K562 (cell line): ENCODE measurements around the gene PMEPA1. TPM values are rescaled to one million over a fixed set of nuclear protein-coding genes. Genes with fewer than 3 reads are reported as not detected.

Source experiments
- ATAC-seq: fragments of 200-7000 bp; cut with Tn5 transposase; 3 replicates; pipeline ENCODE4 v1.9.1; 2020; ENCODE audit warnings: moderate library complexity
- BruUV-seq: library from RNA; stranded (reverse); fragments of 400-500 nt; replicated peaks from 2 replicates; lab custom pipeline; 2021; lab: Mats Ljungman, UMichigan
- CTCF ChIA-PET: fragments of 300-600 bp; formaldehyde crosslinking; extraction: SDS; loops from one replicate; lab custom pipeline; 2021; ENCODE audit warnings: low intra/inter-chr PET ratio; lab: Yijun Ruan, JAX
- POLR2A ChIA-PET: fragments of 300-600, 350-650 bp; sonication (Branson Sonifier 250); formaldehyde crosslinking; extraction: SDS; loops from one replicate; lab custom pipeline; 2021; ENCODE audit warnings: antibody characterized with exemption, inconsistent platforms; lab: Yijun Ruan, JAX
- DNase-seq, 4 experiments: peaks; one replicate each; pipeline versions ENCODE4 v3.0.0 to v3.0.0-alpha.2; 2011 to 2018; ENCODE audit warnings: low spot score in 3 of 4, mixed read lengths in 3 of 4; ENCODE audit errors: extremely low read depth in 1 of 4
- FAIRE-seq: peaks from 2 replicates; lab custom pipeline; 2011; peaks lifted over from hg19 to GRCh38; lab: Jason Lieb, UNC
- H2AFZ ChIP-seq: 2 replicates; pipeline ENCODE4 v1.6.0; 2011; ENCODE audit warnings: low read depth, low read length, control low read depth, inconsistent platforms
- H3K27ac ChIP-seq: fragments of 200-600 bp; 3 replicates; pipeline ENCODE4 v1.8.0; 2011; ENCODE audit warnings: low read depth, mild to moderate bottlenecking, control low read depth, inconsistent platforms, low read length, moderate library complexity, mixed read lengths; ENCODE audit errors: extremely low read depth
- H3K27me3 ChIP-seq, 2 experiments: fragments of 300-600 bp in 1 of 2; 2 replicates in 1 of 2; 3 replicates in 1 of 2; pipeline versions ENCODE4 v1.6.0 to v1.8.0; 2011; ENCODE audit warnings: inconsistent platforms in 2 of 2, low read length in 2 of 2, mild to moderate bottlenecking in 1 of 2, mixed read lengths in 1 of 2, moderate library complexity in 1 of 2; ENCODE audit not compliant: control insufficient read depth in 2 of 2, insufficient read depth in 2 of 2
- H3K36me3 ChIP-seq: fragments of 300-600 bp; 3 replicates; pipeline ENCODE4 v1.8.0; 2011; ENCODE audit warnings: mild to moderate bottlenecking, low read length, inconsistent platforms; ENCODE audit not compliant: control insufficient read depth, insufficient read depth
- H3K4me1 ChIP-seq, 2 experiments: fragments of 200-600 bp in 1 of 2; replicated peaks in 1 of 2; 2 replicates in 1 of 2; 3 replicates in 1 of 2; pipeline versions ENCODE4 v1.5.1 to v1.8.0; 2011; ENCODE audit warnings: inconsistent platforms in 2 of 2, low read length in 2 of 2, mild to moderate bottlenecking in 1 of 2, mixed read lengths in 1 of 2, moderate library complexity in 1 of 2; ENCODE audit not compliant: control insufficient read depth in 2 of 2, insufficient read depth in 2 of 2
- H3K4me2 ChIP-seq: 2 replicates; pipeline ENCODE4 v1.6.1; 2011; ENCODE audit warnings: low read length, control low read depth, inconsistent platforms, mixed read lengths; ENCODE audit not compliant: insufficient read depth
- H3K4me3 ChIP-seq: fragments of 200-600 bp; sonication (generic), shearing (Covaris generic); 2 replicates; pipeline ENCODE4 v1.5.1; 2016; ENCODE audit warnings: control low read depth, inconsistent platforms
- H3K79me2 ChIP-seq: fragments of 200-600 bp; 3 replicates; pipeline ENCODE4 v1.8.0; 2011; ENCODE audit warnings: low read length, inconsistent platforms; ENCODE audit not compliant: control insufficient read depth, insufficient read depth
- H3K9ac ChIP-seq, 2 experiments: 2 replicates each; pipeline versions ENCODE4 v1.6.0 to v1.6.1; 2011; ENCODE audit warnings: low read depth in 2 of 2, low read length in 2 of 2, control low read depth in 1 of 2, inconsistent platforms in 1 of 2, mild to moderate bottlenecking in 1 of 2, mixed read lengths in 1 of 2; ENCODE audit not compliant: insufficient read depth in 1 of 2
- H3K9me1 ChIP-seq: one replicate; pipeline ENCODE4 v1.6.0; 2011; ENCODE audit warnings: inconsistent platforms, mild to moderate bottlenecking, low read length, moderate library complexity; ENCODE audit not compliant: control insufficient read depth, insufficient read depth
- H3K9me3 ChIP-seq: replicated peaks from 2 replicates; pipeline ENCODE4 v1.5.1; 2011; ENCODE audit warnings: low read depth, low read length, inconsistent platforms; ENCODE audit not compliant: control insufficient read depth, insufficient read depth
- H4K20me1 ChIP-seq: replicated peaks from 2 replicates; pipeline ENCODE4 v1.6.1; 2011; ENCODE audit warnings: low read length, inconsistent platforms, mixed read lengths; ENCODE audit not compliant: control insufficient read depth, insufficient read depth
- MITF ChIP-seq: IDR thresholded peaks from 2 replicates; pipeline ENCODE4 v1.6.1; 2014; ENCODE audit warnings: antibody characterized with exemption
- ZBTB11 ChIP-seq, 3 experiments: fragments of 200-800 bp in 1 of 3; fragments of 250-450 bp in 1 of 3; fragments of 450-650 bp in 1 of 3; sonication (Bioruptor Pico) in 1 of 3; sonication (Bioruptor generic) in 1 of 3; formaldehyde crosslinking in 1 of 3; IDR thresholded peaks; 2 replicates each; pipeline versions ENCODE4 v1.6.1 to v1.8.0; 2016 to 2022; ENCODE audit warnings: mild to moderate bottlenecking in 2 of 3, missing genetic modification characterization in 2 of 3, missing compliant biosample characterization in 1 of 3, moderate library complexity in 1 of 3
- WGBS: fragments of 100-300 bp; shearing (Covaris generic); methylation state at CpG from one replicate; pipeline ENCODE4 v1.1.6; 2016; ENCODE audit warnings: low coverage, mixed read lengths; ENCODE audit not compliant: insufficient coverage; ENCODE audit errors: missing lambda C conversion rate; 5-methylcytosine and 5-hydroxymethylcytosine counted together
- in situ Hi-C: fragments of 300-500 bp; cut with MboI; formaldehyde crosslinking; loops from 4 replicates; pipeline ENCODE4 v1.15.0; 2018; ENCODE audit warnings: inconsistent platforms, mixed read lengths
- intact Hi-C: fragments of 100-400 bp; cut with micrococcal nuclease; formaldehyde crosslinking; loops from 2 replicates; pipeline ENCODE4 v1.14.2; 2022
- polyA plus RNA-seq, 8 experiments: library from polyadenylated mRNA; depleted of rRNA in 4 of 8; stranded (reverse) in 5 of 8; unstranded in 3 of 8; fragments of >200 nt; fragmentation: Nextera tagmentation in 2 of 8; fragmentation: Illumina TruSeq in 1 of 8; extraction: Ambion mirVana in 2 of 8; extraction: Trizol in 1 of 8; gene quantifications; 2 replicates each; pipeline versions ENCODE4 v1.2.1 to v1.2.3, GENCODE V29; 2011 to 2014; ENCODE audit warnings: inconsistent platforms in 1 of 8, missing spikeins in 1 of 8
- total RNA-seq, 7 experiments: library from RNA; depleted of rRNA in 6 of 7; stranded (reverse); fragments of >200 nt in 6 of 7; fragmentation: Illumina TruSeq in 2 of 7; extraction: Trizol in 2 of 7; gene quantifications; 2 replicates each; pipeline versions ENCODE4 v1.2.1 to v1.2.3, GENCODE V29; 2011 to 2021; ENCODE audit warnings: low replicate concordance in 1 of 7

Gene PMEPA1
- total and polyA plus RNA-seq, 9 of the 15 experiments (the other 6 are each of a cell fraction or from before 2014, with no cell fraction given): 0.16 TPM; not detected in 8

GRCh38 chr20:57707849-57708693 lies 1.7 kb downstream of the PMEPA1 start:
- H4K20me1 ChIP-seq: peaks cover 15% of the 10 kb centered on the region
- H3K9ac ChIP-seq: no peak overlapping the region
- no peak overlapping the region for H3K4me2 ChIP-seq
- 13% methylated on average over 23 of the region's 23 CpGs for WGBS
- H2AFZ ChIP-seq: no peak overlapping the region
- H3K4me1 ChIP-seq: peaks cover 0 to 21% of the 10 kb centered on the region in 2 experiments; a peak in 2 of 5 replicates
- ChIA-PET CTCF (no interaction called here), POLR2A (interaction anchor here (0.6 to 0.9 kb wide), 2 partner anchors 12 to 47 kb away, joined by 3 read pairs; no protein-coding TSS in a partner anchor)
- no peak for DNase-seq
- H3K4me3 ChIP-seq: no peak overlapping the region
- no TSS peak for BruUV-seq
- H3K9me3 ChIP-seq: no peaks in the 10 kb centered on the region
- no peaks in the 10 kb centered on the region for H3K36me3 ChIP-seq
- H3K27me3 ChIP-seq: peaks cover 56 to 84% of the 10 kb centered on the region in 2 experiments
- intact Hi-C loops (no loop called here), in situ Hi-C loops (no loop called here)
- H3K9me1 ChIP-seq: peaks cover 2% of the 10 kb centered on the region
- ATAC-seq: no peak
- no peak overlapping the region for H3K27ac ChIP-seq
- peak in 1 of 3 experiments; percentile 46; a peak in 2 of 6 replicates for TF ChIP-seq ZBTB11 (CRISPR knock-in tag; IDR thresholded peaks at IDR 0.05)
- TF ChIP-seq MITF: no peak
- no peaks in the 10 kb centered on the region for H3K79me2 ChIP-seq
- no peak for FAIRE-seq
